A673 (cell line): ENCODE data around the gene PHC2. TPM values are rescaled to one million over a fixed set of nuclear protein-coding genes. Genes with fewer than 3 reads are reported as not detected.

ENCODE experiments used
- BruUV-seq: library from RNA; stranded (reverse); fragments of 400-500 nt; replicated peaks from 2 replicates; lab custom pipeline; 2021; lab: Mats Ljungman, UMichigan
- CTCF ChIA-PET: fragments of 300-600 bp; sonication (Branson Sonifier 250); formaldehyde crosslinking; loops from one replicate; lab custom pipeline; 2022; ENCODE audit warnings: antibody characterized with exemption; lab: Charles Lee
- POLR2A ChIA-PET: fragments of 300-600 bp; sonication (Branson Sonifier 250); formaldehyde crosslinking; loops from one replicate; lab custom pipeline; 2022; ENCODE audit warnings: antibody characterized with exemption; ENCODE audit not compliant: low non-redundant PET; lab: Charles Lee
- DNase-seq: peaks from one replicate; pipeline ENCODE4 v3.0.0-alpha.2; 2015; ENCODE audit warnings: low spot score
- H3K27ac ChIP-seq: fragments of 200-600 bp; sonication (generic); 2 replicates; pipeline ENCODE4 v1.5.1; 2016; ENCODE audit warnings: mixed run types, low read depth, mild to moderate bottlenecking, mixed read lengths, antibody characterized with exemption, low read length; ENCODE audit not compliant: poor library complexity, severe bottlenecking
- H3K27me3 ChIP-seq: fragments of 200-600 bp; sonication (generic); replicated peaks from 2 replicates; pipeline ENCODE4 v1.6.1; 2017; ENCODE audit warnings: mixed run types, low read depth, mild to moderate bottlenecking, mixed read lengths, antibody characterized with exemption, low read length; ENCODE audit not compliant: insufficient read depth, poor library complexity
- H3K36me3 ChIP-seq: fragments of 200-600 bp; sonication (generic); 2 replicates; pipeline ENCODE4 v1.6.1; 2016; ENCODE audit warnings: mixed run types, mild to moderate bottlenecking, mixed read lengths, antibody characterized with exemption, low read length; ENCODE audit not compliant: insufficient read depth, poor library complexity, severe bottlenecking
- H3K4me1 ChIP-seq: fragments of 200-600 bp; sonication (generic); 2 replicates; pipeline ENCODE4 v1.6.1; 2017; ENCODE audit warnings: mixed run types, mild to moderate bottlenecking, mixed read lengths, antibody characterized with exemption, low read length; ENCODE audit not compliant: insufficient read depth, poor library complexity, severe bottlenecking
- H3K4me3 ChIP-seq: fragments of 200-600 bp; sonication (generic); 2 replicates; pipeline ENCODE4 v1.5.1; 2016; ENCODE audit warnings: low read depth, mixed run types, mild to moderate bottlenecking, mixed read lengths, low read length; ENCODE audit not compliant: poor library complexity, severe bottlenecking
- H3K9me3 ChIP-seq: fragments of 200-600 bp; sonication (generic); 2 replicates; pipeline ENCODE4 v1.6.1; 2016; ENCODE audit warnings: mixed run types, low read depth, mild to moderate bottlenecking, mixed read lengths, antibody characterized with exemption, low read length; ENCODE audit not compliant: poor library complexity, severe bottlenecking
- EZH2 ChIP-seq: fragments of 200-600 bp; sonication (generic); IDR thresholded peaks from 2 replicates; pipeline ENCODE4 v1.6.1; 2017; ENCODE audit warnings: borderline replicate concordance, low read depth, mild to moderate bottlenecking, mixed read lengths, antibody characterized with exemption, low read length; ENCODE audit not compliant: poor library complexity, severe bottlenecking
- intact Hi-C: fragments of 100-400 bp; cut with micrococcal nuclease; formaldehyde crosslinking; loops from one replicate; pipeline ENCODE4 v1.10.0; 2022; ENCODE audit not compliant: unreplicated experiment
- total RNA-seq: library from RNA; stranded (reverse); gene quantifications from 2 replicates; pipeline ENCODE4 v1.2.3, GENCODE V29; 2021
- TF ChIP-seq, protein P1 (sequence below): fragments of 300-800, 200-600 bp; sonication (generic); conservative IDR thresholded peaks from 2 replicates; pipeline ENCODE4 v1.5.1; 2017; ENCODE audit warnings: low read depth, mild to moderate bottlenecking, antibody characterized with exemption, low read length, moderate library complexity, mixed read lengths

PHC2 gene
- total RNA-seq, 1 experiment from 2014 or later, result 136 TPM

DNA sequence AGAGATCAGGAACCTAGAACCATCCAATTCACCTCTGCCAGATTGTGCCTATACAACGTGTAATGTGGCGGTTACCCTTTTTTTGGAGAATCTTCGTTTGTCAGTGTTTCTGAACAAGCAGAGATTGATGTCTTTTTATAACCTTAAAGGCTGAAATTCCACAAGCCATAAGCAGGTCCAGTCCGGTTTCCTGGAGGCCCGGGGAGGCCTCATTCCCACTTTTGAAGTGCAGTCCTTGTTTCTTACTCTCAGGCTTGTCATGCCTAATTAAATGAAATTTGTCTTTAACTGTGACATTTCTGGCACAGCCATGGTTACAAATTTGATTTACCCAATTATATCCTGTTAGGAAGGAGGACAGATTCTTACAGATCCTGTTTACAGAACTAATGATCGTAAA is 146.8 kb downstream of the PHC2 start:
- no peak for DNase-seq
- TF ChIP-seq, protein P1, sequence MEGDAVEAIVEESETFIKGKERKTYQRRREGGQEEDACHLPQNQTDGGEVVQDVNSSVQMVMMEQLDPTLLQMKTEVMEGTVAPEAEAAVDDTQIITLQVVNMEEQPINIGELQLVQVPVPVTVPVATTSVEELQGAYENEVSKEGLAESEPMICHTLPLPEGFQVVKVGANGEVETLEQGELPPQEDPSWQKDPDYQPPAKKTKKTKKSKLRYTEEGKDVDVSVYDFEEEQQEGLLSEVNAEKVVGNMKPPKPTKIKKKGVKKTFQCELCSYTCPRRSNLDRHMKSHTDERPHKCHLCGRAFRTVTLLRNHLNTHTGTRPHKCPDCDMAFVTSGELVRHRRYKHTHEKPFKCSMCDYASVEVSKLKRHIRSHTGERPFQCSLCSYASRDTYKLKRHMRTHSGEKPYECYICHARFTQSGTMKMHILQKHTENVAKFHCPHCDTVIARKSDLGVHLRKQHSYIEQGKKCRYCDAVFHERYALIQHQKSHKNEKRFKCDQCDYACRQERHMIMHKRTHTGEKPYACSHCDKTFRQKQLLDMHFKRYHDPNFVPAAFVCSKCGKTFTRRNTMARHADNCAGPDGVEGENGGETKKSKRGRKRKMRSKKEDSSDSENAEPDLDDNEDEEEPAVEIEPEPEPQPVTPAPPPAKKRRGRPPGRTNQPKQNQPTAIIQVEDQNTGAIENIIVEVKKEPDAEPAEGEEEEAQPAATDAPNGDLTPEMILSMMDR, result no peak
- TF ChIP-seq EZH2, result no peak
- BruUV-seq, result no TSS peak
- H3K4me3 ChIP-seq, result no peak overlapping the region
- no peaks in the 10 kb centered on the region for H3K9me3 ChIP-seq
- POLR2A ChIA-PET, result no interaction called here
- peaks cover 28% of the 10 kb centered on the region for H3K36me3 ChIP-seq
- H3K27ac ChIP-seq, result no peak overlapping the region
- H3K4me1 ChIP-seq, result peaks cover 11% of the 10 kb centered on the region
- H3K27me3 ChIP-seq, result no peaks in the 10 kb centered on the region
- intact Hi-C loops, result no loop called here
- CTCF ChIA-PET, result no interaction called here

DNA sequence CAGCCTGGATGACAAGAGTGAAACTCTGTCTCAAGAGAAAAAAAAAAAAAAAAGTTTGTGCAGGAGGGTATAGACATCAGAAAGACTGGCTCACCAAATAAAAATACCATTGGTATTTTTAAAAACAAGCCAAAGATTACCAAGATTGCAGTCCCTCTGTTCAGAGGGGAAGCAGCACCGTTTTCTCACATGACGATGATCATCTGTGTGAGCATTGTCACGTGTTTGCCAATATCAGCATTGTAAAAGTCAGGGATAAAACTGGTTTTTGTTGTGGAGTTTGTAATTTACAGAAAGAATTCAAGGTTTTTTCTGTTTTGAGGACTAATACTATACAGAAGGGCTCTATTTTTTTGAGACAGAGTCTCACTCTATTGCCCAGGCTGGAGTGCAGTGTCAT is 148.1 kb downstream of the PHC2 start:
- Histone ChIP-seq H3K27me3 (no peaks in the 10 kb centered on the region), H3K9me3 (no peaks in the 10 kb centered on the region), H3K4me3 (no peak overlapping the region), H3K4me1 (peaks cover 11% of the 10 kb centered on the region), H3K27ac (no peak overlapping the region), H3K36me3 (peaks cover 27% of the 10 kb centered on the region)
- ChIA-PET CTCF (no interaction called here), POLR2A (no interaction called here)
- TF ChIP-seq, protein P1, result no peak
- no peak for TF ChIP-seq EZH2
- intact Hi-C loops, result no loop called here
- DNase-seq, result no peak
- no TSS peak for BruUV-seq

DNA sequence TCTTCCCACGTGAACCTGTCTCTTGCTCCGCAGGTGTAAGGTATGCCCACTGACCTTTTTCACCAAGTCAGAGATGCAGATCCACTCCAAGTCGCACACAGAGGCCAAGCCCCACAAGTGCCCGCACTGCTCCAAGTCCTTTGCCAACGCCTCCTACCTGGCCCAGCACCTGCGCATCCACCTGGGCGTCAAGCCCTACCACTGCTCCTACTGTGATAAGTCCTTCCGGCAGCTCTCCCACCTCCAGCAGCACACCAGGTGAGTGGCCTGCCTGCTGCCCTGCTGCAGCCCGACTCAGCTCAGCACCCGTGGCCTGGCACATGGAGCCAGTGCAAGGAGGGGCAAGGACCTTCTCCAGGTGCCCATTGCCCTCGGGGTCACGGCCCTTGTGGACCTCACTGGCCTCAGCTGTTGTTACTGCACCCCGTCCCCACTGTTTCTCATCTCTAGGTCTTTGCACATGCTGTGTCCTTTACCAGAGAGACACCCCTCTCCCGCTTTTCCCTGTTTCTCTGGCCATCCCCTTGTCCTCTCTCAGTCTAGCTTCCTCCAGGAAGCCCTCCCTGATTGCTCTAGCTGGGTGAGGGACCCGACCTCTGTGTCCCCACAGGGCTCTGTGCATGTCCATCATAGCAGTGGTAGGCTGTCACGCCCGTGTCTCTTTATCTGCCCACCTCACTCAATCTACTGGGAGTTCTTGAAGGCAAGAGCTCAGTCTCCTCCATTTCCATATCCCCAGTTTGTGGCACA is 149.2 kb downstream of the PHC2 start:
- CTCF ChIA-PET, result no interaction called here
- peaks cover 29% of the 10 kb centered on the region for H3K36me3 ChIP-seq
- intact Hi-C loops, result no loop called here

More for the DNA sequence above, 149.2 kb downstream of the PHC2 start:
- H3K27me3 ChIP-seq, result no peaks in the 10 kb centered on the region
- no peak overlapping the region for H3K27ac ChIP-seq
- no peaks in the 10 kb centered on the region for H3K9me3 ChIP-seq
- POLR2A ChIA-PET, result no interaction called here
- TF ChIP-seq, protein P1, result no peak
- no peak for TF ChIP-seq EZH2
- H3K4me1 ChIP-seq, result peaks cover 11% of the 10 kb centered on the region
- no peak overlapping the region for H3K4me3 ChIP-seq
- DNase-seq, result no peak
- BruUV-seq, result no TSS peak
